Measurements from ENCODE around the gene VAC14.

DNA sequence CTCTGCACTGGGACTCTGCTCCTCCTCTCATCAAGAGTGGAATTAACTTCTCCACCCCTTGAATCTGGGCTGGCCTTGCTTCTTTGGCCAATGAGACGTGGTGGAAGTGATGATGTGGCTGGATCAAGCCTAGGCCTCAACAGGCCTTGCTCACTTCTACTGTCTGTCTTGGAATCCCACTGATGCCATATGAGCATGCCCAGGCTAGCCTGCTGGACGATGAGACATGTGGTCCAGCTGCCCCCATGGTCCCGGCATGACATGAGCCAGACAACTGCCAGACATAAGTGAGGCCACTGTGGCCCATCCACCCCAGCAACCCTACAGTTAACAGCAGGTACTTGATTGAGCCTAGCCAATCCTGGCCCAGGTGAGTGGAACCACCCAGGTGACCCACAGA, 18.7 kb downstream of the VAC14 start:
- TF ChIP-seq CTCF (IDR thresholded peaks at IDR 0.05): no peak
- no peak for TF ChIP-seq POLR2A (IDR thresholded peaks at IDR 0.05)
